ENCODE data around the gene CTNNA3.

Gene CTNNA3

DNA sequence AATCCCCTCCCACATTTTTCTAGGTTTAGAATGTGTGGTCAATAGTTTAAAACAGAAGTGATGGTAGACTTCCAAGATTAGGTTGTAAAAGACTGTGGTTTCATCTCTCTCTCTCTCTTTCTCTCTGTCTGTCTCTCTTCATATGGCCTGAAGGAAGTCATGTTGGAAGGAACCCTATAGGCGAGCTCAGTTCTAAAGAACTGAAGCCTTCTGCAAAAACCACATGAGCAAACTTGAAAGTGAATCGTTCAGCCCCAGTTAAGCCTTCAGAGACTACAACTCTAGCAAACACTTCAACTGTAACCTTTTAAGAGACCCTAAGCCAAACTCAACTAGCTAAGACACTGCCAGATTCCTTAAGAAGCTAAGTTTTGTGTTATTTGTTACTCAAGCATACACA lies 1477.7 kb downstream of the CTNNA3 start:
- no peak for DNase-seq (ENCODE audit: low spot score)

DNA sequence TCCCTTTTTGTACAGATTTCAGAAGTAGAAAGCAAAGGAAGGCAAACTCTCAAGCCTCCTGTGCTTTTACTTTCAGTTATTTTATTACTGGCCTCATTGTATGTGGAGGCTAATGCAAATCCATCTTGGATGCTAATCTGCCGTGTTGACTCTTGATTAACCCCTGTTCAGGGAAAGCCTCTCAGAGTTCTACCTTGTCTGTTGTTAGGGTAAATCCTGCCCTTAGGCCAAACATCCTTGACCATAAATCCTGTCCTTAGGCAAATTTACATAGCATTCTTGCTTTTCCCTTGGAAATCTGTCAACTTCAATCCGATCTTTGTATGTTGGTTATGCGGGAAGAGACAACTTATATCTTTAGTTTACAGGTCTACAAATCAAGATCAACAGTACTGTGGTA lies 1480.1 kb downstream of the CTNNA3 start:
- no peak for DNase-seq (ENCODE audit: low spot score)

DNA sequence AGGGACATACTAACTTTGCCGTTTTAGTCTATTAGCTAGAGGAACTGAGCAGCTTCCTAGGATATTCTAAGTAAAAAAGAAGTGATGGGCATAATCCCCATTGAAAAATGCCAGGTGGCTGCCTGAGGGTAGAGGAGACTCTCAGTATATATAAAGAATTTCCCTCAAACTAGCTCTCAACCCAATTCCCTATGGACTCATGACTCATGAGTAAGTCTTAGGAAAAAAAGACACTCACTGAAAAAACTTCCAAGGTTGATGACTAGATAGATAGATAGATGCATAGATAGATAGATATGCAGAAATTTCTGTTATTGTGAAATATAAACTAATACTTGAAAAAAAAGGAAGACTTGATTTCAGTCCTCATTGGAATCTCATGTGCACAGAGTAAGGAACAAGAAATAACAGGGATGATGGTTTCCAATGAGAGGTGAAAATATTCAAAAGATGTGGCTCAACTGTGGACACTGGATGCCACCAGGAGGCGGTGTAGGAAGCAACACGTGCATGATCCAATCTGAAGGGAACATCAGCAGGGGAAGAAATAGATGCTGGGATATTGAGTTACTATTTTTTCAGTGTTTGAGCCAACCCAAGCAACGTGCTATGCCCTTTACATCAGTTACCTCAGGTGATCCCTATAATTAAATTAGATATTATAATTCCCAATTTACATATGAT lies 1481.1 kb downstream of the CTNNA3 start:
- DNase-seq (ENCODE audit: low spot score) = no peak

DNA sequence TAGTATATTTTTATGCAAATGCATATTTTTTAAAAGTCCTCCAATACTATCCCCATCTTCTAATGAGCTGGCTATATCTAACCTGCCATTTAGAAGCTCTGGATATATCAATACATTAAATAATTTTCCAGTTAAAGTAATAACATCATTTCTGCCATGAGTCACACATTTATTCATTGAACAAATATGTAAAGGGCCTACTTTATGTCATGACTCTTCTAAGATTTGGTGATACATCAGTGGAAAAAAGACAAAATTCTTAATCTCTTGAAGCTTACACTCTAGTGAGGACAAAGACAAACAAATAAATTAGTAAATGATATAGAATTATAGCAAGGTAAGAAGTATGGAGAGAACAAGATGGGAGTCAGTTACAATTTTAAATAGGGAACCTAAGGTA lies 1487.0 kb downstream of the CTNNA3 start:
- no peak for DNase-seq (ENCODE audit: low spot score)

DNA sequence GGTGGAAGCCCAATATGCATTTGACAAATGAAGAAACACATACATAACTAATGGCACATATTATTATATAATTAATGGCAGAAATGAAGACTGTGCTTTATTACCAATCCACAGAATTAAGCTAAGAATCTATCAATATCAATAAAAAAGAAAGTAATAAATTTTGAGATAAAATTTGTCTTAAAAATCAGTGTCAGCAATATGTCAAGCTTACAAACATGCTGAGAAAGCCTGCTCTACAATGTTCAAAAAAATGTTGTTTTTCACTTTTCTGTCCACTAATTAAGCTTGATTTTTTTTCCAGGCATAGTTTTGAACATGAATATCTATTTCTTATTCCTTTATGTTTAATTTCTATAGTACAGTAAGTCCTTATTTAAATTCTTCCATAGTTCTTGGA lies 1491.2 kb downstream of the CTNNA3 start:
- no peak for DNase-seq (ENCODE audit: low spot score)

DNA sequence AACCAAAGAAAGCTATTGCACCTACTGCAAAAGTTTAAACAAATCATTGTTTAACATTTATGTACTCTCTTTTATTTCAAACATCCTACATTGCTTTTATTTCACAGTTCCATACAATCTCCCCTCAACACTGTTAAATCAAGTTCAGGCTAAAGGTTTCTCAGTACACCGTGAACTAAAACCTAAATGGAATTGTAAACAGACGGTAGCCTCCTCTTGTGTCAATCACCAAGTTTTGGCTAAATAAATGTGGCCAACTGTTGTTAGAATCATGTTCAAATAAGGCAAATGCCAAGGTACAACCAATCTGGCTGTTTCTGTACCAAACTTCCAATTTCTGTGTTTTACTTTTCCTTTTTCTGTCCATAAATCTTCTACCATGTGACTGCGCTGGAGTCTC lies 1493.9 kb downstream of the CTNNA3 start:
- no peak for DNase-seq (ENCODE audit: low spot score)

DNA sequence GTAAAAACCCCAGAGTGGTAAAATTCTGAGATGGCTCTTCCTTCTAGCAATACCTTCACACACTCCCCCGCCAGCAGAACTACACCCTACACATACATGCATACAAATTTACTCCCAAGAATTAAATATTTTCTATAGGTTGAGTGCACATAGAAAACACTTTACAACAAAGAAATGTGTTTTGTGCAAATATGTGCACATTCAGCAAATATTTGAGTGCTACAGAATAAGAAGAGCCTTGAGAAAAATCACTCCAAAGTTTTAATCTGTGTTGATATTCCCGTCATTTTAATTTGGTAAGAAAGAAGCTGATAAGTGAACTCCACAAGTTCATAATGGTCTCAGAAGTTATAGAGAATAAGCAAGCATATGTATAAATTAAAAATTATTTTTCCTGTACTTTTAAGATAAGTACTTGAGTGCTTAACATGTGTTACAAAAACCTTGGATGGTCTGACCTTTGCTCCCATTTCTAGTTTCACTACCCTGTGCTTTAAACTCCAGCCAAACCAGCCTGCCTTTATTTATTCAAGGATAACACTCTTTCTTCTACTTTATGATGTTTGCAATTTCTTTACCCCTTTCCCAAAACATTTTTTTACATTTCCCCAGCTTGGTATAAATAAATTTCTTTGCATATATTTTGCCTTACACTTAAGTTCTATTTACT lies 1503.7 kb downstream of the CTNNA3 start:
- DNase-seq (ENCODE audit: low spot score) = no peak

DNA sequence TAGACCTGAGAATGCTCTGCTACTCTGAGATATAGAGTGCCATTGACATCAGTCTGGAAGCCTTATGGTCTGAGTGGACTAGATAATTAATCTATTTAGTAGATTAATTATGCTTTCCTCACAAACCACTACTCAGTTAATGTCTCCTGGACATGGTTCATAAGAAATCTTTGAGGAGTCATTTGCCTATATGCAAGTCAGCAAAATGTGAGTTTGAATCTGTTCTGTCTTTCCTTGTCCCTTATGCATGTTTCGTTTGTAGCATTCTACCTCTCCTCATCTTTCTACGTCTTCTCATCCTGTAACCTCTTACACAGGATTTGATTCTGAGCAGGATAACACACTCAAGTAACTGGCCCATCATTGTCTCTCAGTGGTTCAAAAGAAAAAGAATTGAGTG lies 1505.6 kb downstream of the CTNNA3 start:
- DNase-seq (ENCODE audit: low spot score) = no peak

DNA sequence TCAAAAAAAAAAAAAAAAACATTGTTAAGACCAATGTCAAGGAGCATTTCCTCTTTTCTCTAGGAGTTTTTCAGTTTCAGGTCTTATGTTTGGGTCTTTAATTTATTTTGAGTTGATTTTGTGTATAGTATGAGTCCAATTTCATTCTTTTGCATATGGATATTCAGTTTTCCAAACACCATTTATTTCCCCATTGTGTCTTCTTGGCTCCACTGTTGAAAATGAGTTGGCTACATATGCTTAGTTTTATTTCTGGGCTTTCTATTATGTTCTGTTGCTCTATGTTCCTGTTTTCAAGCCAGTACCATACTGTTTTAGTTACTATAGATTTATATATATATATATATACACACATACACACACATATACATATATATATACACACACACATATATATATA lies 1506.7 kb downstream of the CTNNA3 start:
- DNase-seq (ENCODE audit: low spot score) = no peak

DNA sequence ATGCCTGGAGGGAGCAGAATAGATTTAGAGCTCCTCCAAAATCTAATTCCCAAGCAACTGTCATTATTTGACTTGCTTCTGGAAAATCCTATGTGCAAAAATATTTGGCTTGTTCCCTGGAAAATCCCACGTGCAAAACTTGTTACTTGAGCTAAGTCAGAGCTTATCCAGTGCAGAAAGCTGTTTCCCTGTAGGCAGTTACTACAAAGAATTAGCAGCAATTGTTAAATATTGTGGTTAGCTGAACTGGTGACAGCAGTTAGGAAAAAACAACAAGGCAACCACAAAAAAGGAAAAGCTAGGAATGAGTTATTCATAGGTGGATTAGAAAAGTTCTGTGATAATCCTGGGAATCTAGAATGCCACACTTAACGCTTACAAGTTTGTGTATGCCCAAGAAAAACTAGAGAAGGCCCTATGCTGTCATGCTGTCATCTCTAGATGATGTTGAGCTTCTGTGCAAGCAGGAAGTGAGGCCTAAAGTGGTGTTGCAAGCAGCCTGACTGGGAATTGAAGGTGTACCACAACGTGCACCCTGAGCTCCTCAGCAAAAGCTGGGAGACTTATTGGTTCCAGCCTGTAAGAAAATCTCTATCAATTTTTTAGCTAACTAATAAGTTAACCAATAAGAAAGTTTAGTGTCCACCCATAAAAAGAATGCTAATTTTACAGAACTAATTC lies 1508.8 kb downstream of the CTNNA3 start:
- no peak for DNase-seq (ENCODE audit: low spot score)

DNA sequence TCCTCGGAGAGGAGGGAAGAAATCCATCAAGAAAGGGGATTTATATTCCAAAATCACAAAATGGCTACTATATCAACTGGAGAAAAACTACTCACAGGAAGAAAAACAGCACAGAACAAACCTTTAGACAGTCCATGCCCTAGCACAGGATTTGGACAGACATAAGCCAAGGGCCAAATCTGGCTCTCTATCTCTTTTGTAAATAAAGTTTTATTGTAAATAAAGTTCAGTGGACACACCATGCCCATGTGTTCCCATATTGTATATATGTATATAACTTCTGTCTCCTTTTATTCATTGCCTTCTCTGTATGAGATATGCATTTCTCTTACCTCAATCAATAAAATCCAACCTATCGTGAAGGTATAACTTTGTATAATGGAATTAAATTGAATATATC lies 1513.0 kb downstream of the CTNNA3 start:
- DNase-seq (ENCODE audit: low spot score) = no peak

DNA sequence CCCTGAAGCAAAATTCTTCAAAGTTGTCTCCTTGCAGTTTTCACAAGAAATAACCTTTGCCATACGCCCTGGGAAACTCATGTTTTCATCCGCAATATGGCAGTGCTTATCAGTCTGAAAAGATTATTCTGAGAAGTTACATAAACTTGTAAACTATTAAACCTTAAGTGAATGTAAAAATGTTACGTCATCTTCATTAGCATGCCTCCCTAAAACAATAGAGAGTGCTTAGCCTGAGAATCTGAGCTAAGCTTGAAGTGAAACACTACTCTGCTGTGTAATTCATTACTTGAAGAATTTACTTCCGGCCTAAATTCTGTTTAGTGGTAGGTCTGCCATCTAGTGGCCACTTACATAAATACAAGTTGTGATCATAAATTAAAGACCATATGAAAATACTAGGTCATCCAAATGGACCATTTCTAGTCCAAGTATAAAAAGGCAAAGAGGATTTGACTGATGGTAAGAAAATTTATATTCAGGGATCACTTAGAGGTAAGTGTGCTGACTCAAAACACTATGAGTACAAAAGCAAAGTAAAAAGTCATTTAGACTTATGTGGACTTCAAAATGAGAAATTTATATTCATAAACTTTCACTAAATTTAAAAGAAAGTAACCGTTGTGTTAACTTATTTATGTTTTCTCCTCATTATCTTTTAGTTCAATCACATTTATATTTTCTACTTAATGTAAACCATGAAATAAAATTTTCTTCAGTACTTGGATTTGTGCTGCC lies 1515.2 kb downstream of the CTNNA3 start:
- peak; percentile 63 for DNase-seq (ENCODE audit: low spot score)

DNA sequence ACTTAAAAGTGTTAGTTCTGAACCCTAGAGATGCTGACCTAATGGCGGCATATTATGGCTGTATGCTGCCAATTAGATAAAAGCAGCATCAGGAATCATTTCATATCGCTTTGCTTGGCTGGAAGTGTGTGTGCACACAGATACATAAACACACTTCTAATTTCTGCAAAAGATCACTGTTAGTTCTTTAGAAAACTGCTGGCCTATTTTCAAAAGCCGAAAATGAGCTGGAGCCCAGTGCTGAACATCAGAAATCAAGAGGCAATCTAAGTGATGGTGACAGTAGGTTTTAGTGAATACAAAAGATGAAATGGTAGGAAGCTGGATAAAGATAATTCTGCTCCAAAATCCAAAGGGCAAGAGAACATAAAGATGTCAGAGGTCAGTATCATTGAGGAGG lies 1516.0 kb downstream of the CTNNA3 start:
- DNase-seq (ENCODE audit: low spot score) = no peak

DNA sequence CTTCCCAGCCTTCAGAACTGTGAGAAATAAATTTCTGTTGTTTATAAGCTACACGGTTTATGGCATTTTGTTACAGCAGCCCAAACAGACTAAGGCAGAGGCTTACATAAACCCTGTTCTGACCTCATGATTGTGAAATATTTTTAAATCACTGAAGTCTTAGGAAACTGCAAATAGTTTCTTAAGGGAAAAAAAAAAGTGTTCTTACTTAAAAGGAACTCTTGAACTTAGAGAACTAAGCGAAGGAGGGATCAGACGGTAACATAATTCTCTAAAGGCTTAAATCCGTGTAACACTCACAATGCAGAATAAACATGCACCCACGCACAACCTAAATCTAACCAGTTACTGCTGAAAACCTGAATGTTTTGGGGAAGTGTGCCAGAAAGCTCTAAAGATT lies 1519.2 kb downstream of the CTNNA3 start:
- DNase-seq (ENCODE audit: low spot score) = no peak

DNA sequence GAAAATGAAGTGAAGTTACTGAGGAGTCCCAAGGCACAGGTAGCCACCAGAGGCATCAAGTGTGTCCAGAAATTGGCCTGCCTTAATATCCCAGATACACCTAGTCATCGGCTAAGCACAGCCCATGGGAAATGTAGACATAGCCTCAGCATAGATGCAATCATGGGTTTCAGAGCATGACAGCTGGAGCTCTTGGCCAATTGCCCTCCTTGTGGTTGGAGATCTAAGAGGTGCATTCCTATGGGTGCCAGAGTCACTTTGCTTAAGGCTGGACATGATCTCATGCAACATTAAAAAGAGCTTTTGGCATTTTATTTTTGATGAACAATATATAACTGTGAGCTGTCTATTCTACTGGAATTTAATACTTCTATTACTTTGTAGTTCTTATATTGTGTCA lies 1528.2 kb downstream of the CTNNA3 start:
- DNase-seq (ENCODE audit: low spot score) = no peak

DNA sequence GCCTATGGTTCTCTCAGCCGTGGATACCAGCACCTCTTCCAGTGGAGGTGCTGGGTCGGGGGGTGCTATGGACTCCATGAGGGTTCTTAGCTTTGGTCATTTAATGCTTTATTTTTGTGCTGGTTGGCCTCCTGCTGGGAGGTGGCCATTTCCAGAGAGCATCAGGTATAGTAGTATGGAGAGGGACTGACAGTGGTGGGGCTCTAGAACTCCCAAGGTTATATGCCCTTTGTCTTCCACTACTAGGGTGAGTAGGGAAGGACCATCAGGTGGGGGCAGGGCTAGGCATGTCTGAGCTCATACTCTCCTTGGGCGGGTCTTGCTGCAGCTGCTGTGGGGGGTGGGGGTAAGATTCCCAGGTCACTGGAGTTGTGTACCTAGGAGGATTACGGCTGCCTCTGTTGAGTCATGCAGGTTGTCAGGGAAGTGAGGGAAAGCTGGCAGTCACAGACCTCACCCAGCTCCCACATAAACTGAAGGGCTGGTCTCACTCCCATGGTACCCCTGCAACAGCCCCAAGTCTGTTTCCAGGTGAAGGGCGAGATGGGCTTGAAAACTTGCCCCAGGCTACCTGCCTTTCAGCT lies 1533.3 kb downstream of the CTNNA3 start:
- DNase-seq (ENCODE audit: low spot score) = no peak

DNA sequence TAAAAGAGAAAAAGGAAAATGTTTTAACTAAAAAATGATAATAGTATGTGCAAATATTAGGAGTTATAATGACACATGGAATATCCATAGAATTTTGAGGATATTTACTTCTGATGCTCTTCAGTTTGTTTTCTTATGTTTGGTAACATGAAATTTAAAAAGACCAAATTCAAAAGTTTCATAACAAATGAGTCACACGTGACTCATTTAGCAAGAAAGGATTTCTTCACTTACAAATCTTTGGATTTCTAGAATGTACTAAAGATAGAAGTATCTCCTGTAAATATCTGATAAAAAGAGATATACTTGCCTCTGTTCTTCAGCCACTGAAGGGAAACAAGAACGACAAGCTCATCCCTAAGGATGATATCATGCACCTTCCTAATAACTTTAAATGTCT lies 1544.6 kb downstream of the CTNNA3 start:
- DNase-seq (ENCODE audit: low spot score) = no peak

DNA sequence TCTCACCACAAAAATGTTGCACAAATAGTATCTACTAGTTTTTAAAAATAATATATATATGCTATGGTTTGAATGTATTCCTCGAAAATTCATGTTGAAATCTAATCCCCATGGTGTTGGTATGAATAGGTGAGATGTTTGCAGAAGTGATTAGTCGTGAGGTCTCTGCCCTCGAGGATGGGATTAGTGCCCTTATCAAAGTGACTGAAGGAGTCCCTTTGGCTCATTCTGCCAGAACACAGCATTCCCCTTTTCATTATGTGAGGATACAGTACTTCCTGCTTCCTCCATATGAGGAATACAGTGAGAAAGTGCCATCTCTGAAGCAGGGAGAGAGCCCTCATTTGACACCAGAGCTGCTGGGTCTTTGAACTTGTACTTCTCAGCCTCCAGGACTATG lies 1547.7 kb downstream of the CTNNA3 start:
- no peak for DNase-seq (ENCODE audit: low spot score)

DNA sequence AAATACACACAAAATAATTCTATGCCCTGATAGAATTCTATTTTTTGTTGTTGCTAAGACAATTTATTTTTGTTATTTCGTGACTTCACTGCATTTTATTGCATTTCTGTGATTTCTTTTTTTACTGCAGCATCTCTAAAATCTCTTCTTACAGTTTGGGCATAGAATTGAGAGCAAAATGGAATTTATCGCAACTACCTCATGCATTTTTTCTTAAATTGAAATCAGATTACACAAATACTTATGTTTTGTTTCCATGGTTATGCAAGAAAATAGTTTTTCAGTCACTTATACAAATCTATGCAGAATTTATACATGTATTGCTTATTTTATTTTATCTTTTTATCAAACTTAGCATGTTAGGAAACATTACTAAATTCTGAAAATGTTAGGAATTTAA lies 1552.0 kb downstream of the CTNNA3 start:
- no peak for DNase-seq (ENCODE audit: low spot score)

DNA sequence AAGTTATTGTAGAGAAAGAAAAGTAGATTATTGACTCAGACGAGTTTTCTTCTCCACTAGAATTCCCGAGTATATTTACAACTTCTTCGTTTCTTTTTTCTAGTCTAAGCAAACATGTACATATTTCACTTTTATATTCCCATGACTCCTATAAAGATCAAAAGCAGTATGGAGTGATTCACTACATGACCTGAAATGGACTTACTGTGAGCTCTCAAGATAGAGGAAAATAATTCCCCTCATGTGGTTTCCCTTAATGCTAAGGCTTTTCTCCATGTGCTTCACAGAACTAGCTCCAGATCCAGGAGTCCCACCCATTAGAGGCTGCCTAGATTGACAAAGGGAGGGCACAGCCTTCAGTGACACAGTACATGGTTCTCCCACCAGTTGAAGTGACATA lies 1593.2 kb downstream of the CTNNA3 start:
- no peak for DNase-seq (ENCODE audit: low spot score)

DNA sequence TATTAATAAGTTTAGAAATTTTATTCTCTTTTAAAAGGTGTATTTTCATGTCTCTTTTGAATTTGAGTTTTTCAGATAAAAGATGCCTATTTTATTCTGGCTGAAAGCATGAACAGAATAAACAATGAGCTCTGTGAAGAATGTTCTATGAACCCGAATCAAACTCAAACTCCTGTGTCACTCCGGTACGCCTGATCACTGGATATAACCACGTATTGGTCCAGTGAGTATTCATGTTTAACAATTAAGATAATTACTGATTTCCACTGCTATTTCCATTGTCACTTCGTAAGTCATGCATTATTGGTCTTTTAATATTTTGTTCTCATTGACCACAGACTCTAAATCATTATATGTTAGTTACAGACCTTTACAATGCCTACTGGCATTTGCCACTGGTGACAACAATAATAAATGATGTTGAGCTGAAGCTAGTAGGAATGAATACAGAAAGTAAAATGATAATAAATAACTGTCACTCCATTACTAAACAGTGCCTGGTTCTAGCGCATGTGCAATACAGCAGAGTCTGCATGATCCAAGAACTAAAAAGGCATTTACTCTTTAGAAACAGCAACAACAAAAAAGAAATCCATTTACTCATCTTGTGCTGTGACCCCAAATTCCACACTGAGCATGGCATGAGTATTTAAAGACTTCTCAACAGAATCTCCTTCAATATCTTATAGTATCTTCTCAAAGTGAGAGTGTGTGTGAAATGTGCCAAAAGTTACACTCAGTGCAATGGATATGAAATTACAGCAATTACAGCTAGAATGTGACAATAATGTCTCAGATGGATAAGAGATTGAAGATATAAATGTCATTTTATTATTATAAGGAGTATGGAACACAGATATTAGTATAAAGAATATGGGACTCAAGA lies 1597.2 kb downstream of the CTNNA3 start:
- no peak for DNase-seq (ENCODE audit: low spot score)
